HEK293T (cell line): ENCODE data around the gene ANXA1.

ENCODE experiments used
- CTCF ChIA-PET: fragments of 350-600 bp; formaldehyde crosslinking; extraction: SDS; loops from one replicate; lab custom pipeline; 2021; ENCODE audit warnings: antibody characterized with exemption, inconsistent platforms; lab: Yijun Ruan, JAX
- POLR2A ChIA-PET: fragments of 350-600 bp; formaldehyde crosslinking; extraction: SDS; loops from one replicate; lab custom pipeline; 2020; ENCODE audit warnings: antibody characterized with exemption, inconsistent platforms; lab: Yijun Ruan, JAX
- DNase-seq: peaks from one replicate; pipeline ENCODE4 v3.0.0; 2012; ENCODE audit warnings: mixed read lengths; ENCODE audit errors: extremely low spot score
- ARNT ChIP-seq: fragments of 450-650 bp; IDR thresholded peaks from 2 replicates; pipeline ENCODE4 v1.6.1; 2017; ENCODE audit warnings: mild to moderate bottlenecking
- BHLHE40 ChIP-seq: fragments of 450-650 bp; IDR thresholded peaks from 2 replicates; pipeline ENCODE4 v1.6.1; 2016; ENCODE audit warnings: mild to moderate bottlenecking, moderate library complexity, borderline replicate concordance
- CTBP1 ChIP-seq: fragments of 450-650 bp; IDR thresholded peaks from 2 replicates; pipeline ENCODE4 v1.6.1; 2016; ENCODE audit warnings: borderline replicate concordance
- ELF4 ChIP-seq: fragments of 450-650 bp; IDR thresholded peaks from 2 replicates; pipeline ENCODE4 v1.6.1; 2017; ENCODE audit warnings: antibody characterized with exemption
- FOXA1 ChIP-seq: fragments of 450-650 bp; IDR thresholded peaks from 2 replicates; pipeline ENCODE4 v1.6.1; 2016; ENCODE audit warnings: mild to moderate bottlenecking
- FOXK2 ChIP-seq: fragments of 450-650 bp; IDR thresholded peaks from 2 replicates; pipeline ENCODE4 v1.6.1; 2016; ENCODE audit warnings: mild to moderate bottlenecking
- FOXM1 ChIP-seq: fragments of 450-650 bp; IDR thresholded peaks from 2 replicates; pipeline ENCODE4 v1.6.1; 2017; ENCODE audit warnings: mild to moderate bottlenecking, borderline replicate concordance
- HDGF ChIP-seq: fragments of 450-650 bp; IDR thresholded peaks from 2 replicates; pipeline ENCODE4 v1.6.1; 2017; ENCODE audit warnings: antibody characterized with exemption, borderline replicate concordance
- L3MBTL2 ChIP-seq: fragments of 450-650 bp; conservative IDR thresholded peaks from 2 replicates; pipeline ENCODE4 v1.6.1; 2016; ENCODE audit warnings: mild to moderate bottlenecking
- LEF1 ChIP-seq: fragments of 450-650 bp; IDR thresholded peaks from 2 replicates; pipeline ENCODE4 v1.6.1; 2017; ENCODE audit warnings: mild to moderate bottlenecking, borderline replicate concordance
- NFRKB ChIP-seq: fragments of 450-650 bp; IDR thresholded peaks from 2 replicates; pipeline ENCODE4 v1.6.1; 2016; ENCODE audit warnings: mild to moderate bottlenecking, moderate library complexity
- SP1 ChIP-seq: fragments of 450-650 bp; IDR thresholded peaks from 2 replicates; pipeline ENCODE4 v1.6.1; 2017
- SUZ12 ChIP-seq: fragments of 450-650 bp; IDR thresholded peaks from 2 replicates; pipeline ENCODE4 v1.6.1; 2016; ENCODE audit warnings: mild to moderate bottlenecking
- TARDBP ChIP-seq: fragments of 450-650 bp; IDR thresholded peaks from 2 replicates; pipeline ENCODE4 v1.6.1; 2016
- ZNF384 ChIP-seq: fragments of 450-650 bp; IDR thresholded peaks from 2 replicates; pipeline ENCODE4 v1.6.1; 2016
- TF ChIP-seq, protein P1 (sequence below): fragments of 450-650 bp; IDR thresholded peaks from 2 replicates; pipeline ENCODE4 v1.6.1; 2016

Gene ANXA1

DNA sequence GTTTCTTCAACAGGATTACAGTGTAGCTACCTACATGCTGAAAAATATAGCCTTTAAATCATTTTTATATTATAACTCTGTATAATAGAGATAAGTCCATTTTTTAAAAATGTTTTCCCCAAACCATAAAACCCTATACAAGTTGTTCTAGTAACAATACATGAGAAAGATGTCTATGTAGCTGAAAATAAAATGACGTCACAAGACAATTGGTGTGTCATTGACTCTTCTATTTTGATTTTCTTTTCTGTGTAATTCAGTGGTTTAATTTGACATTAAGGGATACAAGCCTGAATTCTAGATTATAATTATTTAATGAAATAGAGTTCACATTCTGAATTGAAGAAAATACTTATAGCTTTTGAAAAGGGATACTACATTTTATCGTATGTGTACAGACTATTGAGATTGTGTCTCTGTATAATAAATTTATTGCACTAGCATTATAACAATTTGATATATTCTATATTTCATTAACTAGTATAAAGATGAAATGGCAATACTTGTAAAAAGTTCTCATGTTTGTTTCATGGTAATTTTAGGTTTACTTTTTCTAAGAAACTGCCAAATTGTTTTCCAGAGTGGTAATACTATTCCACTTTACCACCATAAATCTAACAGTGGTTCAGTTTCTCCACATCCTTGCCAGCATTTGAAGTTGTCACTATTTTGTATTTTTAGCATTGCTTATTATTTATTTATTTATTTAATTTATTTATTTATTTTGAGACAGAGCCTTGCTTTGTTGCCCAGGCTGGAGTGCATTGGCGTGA lies 18.7 kb downstream of the ANXA1 start:
- ChIA-PET POLR2A (no interaction called here), CTCF (interaction anchor here (0.7 kb wide), 1 partner anchor 25 kb away, joined by 6 read pairs; no protein-coding TSS in a partner anchor)
- TF ChIP-seq TARDBP (no peak), ZNF384 (no peak), FOXM1 (no peak), SP1 (no peak)
- DNase-seq: no peak

DNA sequence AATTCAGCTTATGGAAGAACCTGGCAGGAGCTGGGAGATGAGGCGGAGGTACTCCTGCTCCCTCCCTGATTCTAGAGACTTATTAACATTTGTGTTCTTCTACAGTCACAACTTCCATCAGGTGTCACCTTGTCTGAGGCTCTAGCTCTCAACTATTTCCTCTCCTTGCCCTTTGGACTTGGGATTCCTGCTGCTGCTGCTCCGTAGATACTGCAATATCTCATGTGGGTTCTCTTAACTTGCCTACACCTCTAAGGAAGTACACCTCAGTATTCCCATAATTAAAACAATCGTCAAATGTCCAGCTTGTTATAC lies 21.2 kb downstream of the ANXA1 start:
- no peak for TF ChIP-seq ARNT
- TF ChIP-seq FOXM1: no peak
- TF ChIP-seq HDGF: no peak
- TF ChIP-seq ELF4: no peak
- no peak for TF ChIP-seq CTBP1
- no peak for TF ChIP-seq SP1
- no peak for TF ChIP-seq ZNF384
- no peak for TF ChIP-seq L3MBTL2
- TF ChIP-seq BHLHE40: no peak
- TF ChIP-seq, protein P1, sequence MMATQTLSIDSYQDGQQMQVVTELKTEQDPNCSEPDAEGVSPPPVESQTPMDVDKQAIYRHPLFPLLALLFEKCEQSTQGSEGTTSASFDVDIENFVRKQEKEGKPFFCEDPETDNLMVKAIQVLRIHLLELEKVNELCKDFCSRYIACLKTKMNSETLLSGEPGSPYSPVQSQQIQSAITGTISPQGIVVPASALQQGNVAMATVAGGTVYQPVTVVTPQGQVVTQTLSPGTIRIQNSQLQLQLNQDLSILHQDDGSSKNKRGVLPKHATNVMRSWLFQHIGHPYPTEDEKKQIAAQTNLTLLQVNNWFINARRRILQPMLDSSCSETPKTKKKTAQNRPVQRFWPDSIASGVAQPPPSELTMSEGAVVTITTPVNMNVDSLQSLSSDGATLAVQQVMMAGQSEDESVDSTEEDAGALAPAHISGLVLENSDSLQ: no peak
- TF ChIP-seq FOXK2: no peak
- no peak for TF ChIP-seq NFRKB
- TF ChIP-seq SUZ12: no peak
- no peak for TF ChIP-seq TARDBP
- TF ChIP-seq LEF1: no peak
- TF ChIP-seq FOXA1: no peak
- no peak for DNase-seq
- ChIA-PET CTCF (interaction anchor here (2.1 kb wide), 1 partner anchor 11 kb away, joined by 5 read pairs; no protein-coding TSS in a partner anchor), POLR2A (no interaction called here)

DNA sequence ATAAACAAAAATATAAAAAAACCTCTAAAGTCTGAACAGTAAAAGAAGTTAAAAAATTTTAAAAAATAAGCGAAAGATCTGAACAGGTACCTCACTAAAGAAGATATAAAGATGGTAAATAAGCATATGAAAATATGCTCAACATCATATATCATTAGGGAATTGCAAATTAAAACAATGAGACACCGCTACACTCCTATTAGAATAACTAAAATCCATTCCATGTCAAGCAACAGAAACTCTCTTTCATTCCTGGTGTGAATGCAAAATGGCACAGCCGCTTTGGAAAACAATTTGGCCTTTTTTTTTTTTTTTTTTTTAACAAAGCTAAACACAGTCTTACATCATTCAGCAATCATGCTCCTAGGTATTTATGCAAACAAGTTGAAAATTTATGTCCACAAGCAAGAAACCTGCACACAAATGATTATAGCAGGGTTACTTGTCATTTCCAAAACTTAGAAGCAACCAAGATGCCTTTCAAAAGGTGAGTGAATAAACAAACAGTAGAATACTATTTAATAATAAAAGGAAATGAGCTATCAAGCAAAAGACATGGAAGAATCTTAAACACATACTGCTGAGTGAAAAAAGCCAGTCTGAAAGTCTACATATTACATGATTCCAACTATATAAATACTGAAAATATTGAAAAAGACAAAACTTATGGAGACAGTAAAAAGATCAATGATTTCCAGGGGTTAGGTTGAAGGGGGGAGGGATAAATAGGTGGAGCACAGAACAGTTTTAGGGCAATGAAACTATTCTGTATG lies 22.1 kb downstream of the ANXA1 start:
- TF ChIP-seq ZNF384 (no peak), NFRKB (no peak), SUZ12 (no peak), LEF1 (no peak), L3MBTL2 (no peak), FOXK2 (no peak), ELF4 (no peak), SP1 (no peak), ARNT (no peak), TARDBP (no peak), FOXM1 (no peak), FOXA1 (no peak), BHLHE40 (no peak), HDGF (no peak), CTBP1 (no peak)
- TF ChIP-seq, protein P1: no peak
- ChIA-PET POLR2A (no interaction called here), CTCF (interaction anchor here (2.1 kb wide), 1 partner anchor 10 kb away, joined by 5 read pairs; no protein-coding TSS in a partner anchor)
- no peak for DNase-seq

DNA sequence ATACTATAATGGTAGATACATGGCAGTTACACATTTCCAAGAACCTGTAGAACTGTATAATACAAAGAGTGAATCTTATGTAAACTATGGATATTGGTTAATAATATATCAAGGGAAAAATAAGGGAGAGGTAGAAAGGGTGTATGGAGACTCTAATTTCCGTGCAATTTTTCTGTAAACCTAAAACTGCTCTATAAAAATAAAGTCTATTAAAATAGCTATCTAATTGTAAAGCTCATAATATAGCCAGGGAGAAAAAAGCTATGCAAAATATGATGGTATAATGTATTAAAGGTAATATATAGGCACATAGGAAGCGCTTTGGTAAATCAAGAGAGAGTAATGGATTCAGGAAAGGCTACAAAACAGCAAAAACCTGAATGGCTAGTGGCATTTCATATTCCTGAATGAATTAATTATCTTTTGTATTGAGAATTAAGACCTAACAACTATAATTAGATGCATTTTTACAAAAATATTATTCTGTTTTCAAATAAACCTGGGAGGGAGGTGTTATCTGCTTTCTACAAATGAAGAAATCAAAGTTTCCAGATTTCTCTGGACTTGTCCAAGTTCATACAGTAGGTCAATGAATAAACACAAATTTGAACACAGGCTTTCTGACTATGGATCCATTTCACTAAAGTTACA lies 22.8 kb downstream of the ANXA1 start:
- DNase-seq: no peak
- ChIA-PET POLR2A (no interaction called here), CTCF (no interaction called here)
- TF ChIP-seq ELF4 (no peak), TARDBP (no peak), FOXK2 (no peak), FOXM1 (no peak), NFRKB (no peak), SUZ12 (no peak), ARNT (no peak), CTBP1 (no peak), SP1 (no peak), FOXA1 (no peak), ZNF384 (no peak), BHLHE40 (no peak), L3MBTL2 (no peak)
- TF ChIP-seq, protein P1: no peak

DNA sequence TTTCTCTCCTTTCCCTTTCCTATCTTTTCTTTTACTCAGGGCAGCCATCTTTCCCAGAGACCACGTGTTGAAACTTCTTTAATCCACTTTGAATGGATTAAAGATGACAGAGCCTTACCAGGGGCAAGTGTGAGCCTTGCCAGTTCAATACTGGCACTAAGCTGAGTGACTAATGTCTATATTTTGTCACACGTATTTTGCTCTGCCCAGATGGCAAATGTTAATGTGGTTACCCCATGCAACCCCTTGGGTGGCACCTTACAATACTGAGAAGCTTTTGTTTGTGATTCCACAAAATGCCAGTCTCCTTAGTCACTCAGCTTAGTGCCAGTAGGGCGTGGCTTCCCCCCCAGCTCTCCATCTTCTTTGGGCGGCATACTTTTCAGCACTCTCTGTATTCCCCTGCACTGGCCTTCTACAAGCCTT lies 24.8 kb downstream of the ANXA1 start:
- TF ChIP-seq SUZ12 (no peak), HDGF (no peak), BHLHE40 (no peak), FOXA1 (no peak), L3MBTL2 (no peak), ELF4 (no peak), NFRKB (no peak), ARNT (no peak), LEF1 (no peak), ZNF384 (no peak), SP1 (no peak), FOXM1 (no peak)
- TF ChIP-seq, protein P1: no peak
- POLR2A ChIA-PET: interaction anchor here (0.6 kb wide), 1 partner anchor 24 kb away, joined by 3 read pairs; no protein-coding TSS in a partner anchor
- CTCF ChIA-PET: interaction anchor here (0.6 kb wide), 1 partner anchor 34 kb away, joined by 5 read pairs; no protein-coding TSS in a partner anchor
- DNase-seq: no peak
